Lower leg skin (tissue), 3 donors: ENCODE data around the gene CYTH1.
"Not testable (repeated sequence)": the region's sequence is repeated elsewhere in the genome, so short reads cannot be mapped to it uniquely, and the experiment has no call there.

Source experiments
- POLR2A ChIP-seq, 2 donors: fragments of 450-650 bp; IDR thresholded peaks; one replicate each; pipeline ENCODE4 v1.6.1; 2016 to 2017; ENCODE audit warnings: antibody characterized with exemption in 2 of 2, mild to moderate bottlenecking in 1 of 2, moderate library complexity in 1 of 2
- TF ChIP-seq, protein P1 (sequence below), 3 donors: fragments of 450-650 bp; IDR thresholded peaks; one replicate each; pipeline ENCODE4 v1.5.1; 2016; ENCODE audit warnings: antibody characterized with exemption in 3 of 3, mild to moderate bottlenecking in 3 of 3, moderate library complexity in 2 of 3

DNA sequence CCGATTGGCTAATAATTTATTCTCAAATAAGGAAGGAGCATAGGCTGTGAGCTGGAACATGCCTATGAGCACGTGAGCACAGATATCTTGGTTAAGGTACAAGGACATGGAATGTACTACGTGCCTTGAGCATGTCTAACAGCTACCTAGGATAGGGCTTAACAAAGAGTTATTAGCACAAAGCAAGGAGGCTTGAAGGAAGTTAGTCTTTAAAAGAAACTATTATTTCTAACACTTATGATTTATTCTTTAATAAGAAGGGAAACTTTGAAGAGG is 110.4 kb downstream of the CYTH1 start:
- TF ChIP-seq, protein P1, sequence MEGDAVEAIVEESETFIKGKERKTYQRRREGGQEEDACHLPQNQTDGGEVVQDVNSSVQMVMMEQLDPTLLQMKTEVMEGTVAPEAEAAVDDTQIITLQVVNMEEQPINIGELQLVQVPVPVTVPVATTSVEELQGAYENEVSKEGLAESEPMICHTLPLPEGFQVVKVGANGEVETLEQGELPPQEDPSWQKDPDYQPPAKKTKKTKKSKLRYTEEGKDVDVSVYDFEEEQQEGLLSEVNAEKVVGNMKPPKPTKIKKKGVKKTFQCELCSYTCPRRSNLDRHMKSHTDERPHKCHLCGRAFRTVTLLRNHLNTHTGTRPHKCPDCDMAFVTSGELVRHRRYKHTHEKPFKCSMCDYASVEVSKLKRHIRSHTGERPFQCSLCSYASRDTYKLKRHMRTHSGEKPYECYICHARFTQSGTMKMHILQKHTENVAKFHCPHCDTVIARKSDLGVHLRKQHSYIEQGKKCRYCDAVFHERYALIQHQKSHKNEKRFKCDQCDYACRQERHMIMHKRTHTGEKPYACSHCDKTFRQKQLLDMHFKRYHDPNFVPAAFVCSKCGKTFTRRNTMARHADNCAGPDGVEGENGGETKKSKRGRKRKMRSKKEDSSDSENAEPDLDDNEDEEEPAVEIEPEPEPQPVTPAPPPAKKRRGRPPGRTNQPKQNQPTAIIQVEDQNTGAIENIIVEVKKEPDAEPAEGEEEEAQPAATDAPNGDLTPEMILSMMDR (IDR thresholded peaks at IDR 0.05): not testable (repeated sequence)
- TF ChIP-seq POLR2A (IDR thresholded peaks at IDR 0.05): not testable (repeated sequence)
